H1 (cell line): ENCODE results near the gene CELF2. TPM values are rescaled to one million over a fixed set of nuclear protein-coding genes. Genes with fewer than 3 reads are reported as not detected.

Source experiments
- CTCF ChIA-PET: fragments of 300-600 bp; sonication (Branson Sonifier 250); formaldehyde crosslinking; loops from one replicate; lab custom pipeline; 2021; ENCODE audit not compliant: partially characterized antibody; lab: Charles Lee
- POLR2A ChIA-PET: fragments of 300-600 bp; sonication (Branson Sonifier 250); formaldehyde crosslinking; loops from one replicate; lab custom pipeline; 2021; ENCODE audit warnings: inconsistent platforms; ENCODE audit not compliant: partially characterized antibody; lab: Charles Lee
- DNase-seq, 2 experiments: peaks; one replicate each; pipeline versions ENCODE4 v3.0.0 to v3.0.0-alpha.2; 2010 to 2022; ENCODE audit warnings: low spot score in 2 of 2, low read depth in 1 of 2, mixed read lengths in 1 of 2
- FAIRE-seq: peaks from 2 replicates; lab custom pipeline; 2011; peaks lifted over from hg19 to GRCh38; lab: Jason Lieb, UNC
- H2AFZ ChIP-seq: 2 replicates; pipeline ENCODE4 v1.8.1; 2012; ENCODE audit warnings: low read length, inconsistent platforms
- H2AK5ac ChIP-seq: 2 replicates; pipeline ENCODE4 v1.6.1; 2013; ENCODE audit warnings: low read depth, low read length
- H2BK120ac ChIP-seq: replicated peaks from 2 replicates; pipeline ENCODE3; 2013; ENCODE audit warnings: low read depth, low read length, inconsistent platforms
- H2BK12ac ChIP-seq: 2 replicates; pipeline ENCODE4 v1.6.1; 2013; ENCODE audit warnings: low read depth, low read length
- H2BK15ac ChIP-seq: 2 replicates; pipeline ENCODE4 v1.6.1; 2013; ENCODE audit warnings: low read length
- H2BK20ac ChIP-seq: 2 replicates; pipeline ENCODE4 v1.6.1; 2013; ENCODE audit warnings: low read length
- H2BK5ac ChIP-seq: 2 replicates; pipeline ENCODE4 v1.6.1; 2013; ENCODE audit warnings: low read depth, low read length
- H3K14ac ChIP-seq: 2 replicates; pipeline ENCODE4 v1.6.1; 2013; ENCODE audit warnings: inconsistent platforms; ENCODE audit not compliant: insufficient read length
- H3K18ac ChIP-seq: 2 replicates; pipeline ENCODE4 v1.6.1; 2013; ENCODE audit warnings: low read length; ENCODE audit errors: extremely low read depth
- H3K23ac ChIP-seq: 2 replicates; pipeline ENCODE4 v1.6.1; 2013; ENCODE audit warnings: inconsistent platforms; ENCODE audit not compliant: insufficient read length
- H3K23me2 ChIP-seq: 2 replicates; pipeline ENCODE4 v1.6.1; 2013; ENCODE audit warnings: low read depth, low read length
- H3K27ac ChIP-seq: 2 replicates; pipeline ENCODE4 v1.6.1; 2011; ENCODE audit warnings: low read depth, low read length, inconsistent platforms
- H3K27me3 ChIP-seq, 4 experiments: replicated peaks in 1 of 4; 1 replicate in 1 of 4; 2 replicates in 3 of 4; pipeline versions ENCODE4 v1.6.1 to v1.8.1; 2011 to 2013; ENCODE audit warnings: low read length in 3 of 4, mild to moderate bottlenecking in 3 of 4, inconsistent platforms in 2 of 4, mixed read lengths in 2 of 4, moderate library complexity in 1 of 4; ENCODE audit not compliant: control insufficient read depth in 3 of 4, insufficient read depth in 3 of 4; ENCODE audit errors: extremely low read depth in 1 of 4
- H3K36me3 ChIP-seq, 4 experiments: 2 replicates each; pipeline versions ENCODE4 v1.6.1 to v1.8.1; 2011 to 2013; ENCODE audit warnings: mild to moderate bottlenecking in 4 of 4, low read length in 3 of 4, moderate library complexity in 2 of 4, control low read depth in 1 of 4, inconsistent platforms in 1 of 4; ENCODE audit not compliant: insufficient read depth in 4 of 4, control insufficient read depth in 2 of 4
- H3K4ac ChIP-seq: replicated peaks from 2 replicates; pipeline ENCODE3; 2013; ENCODE audit warnings: low read length, low read depth, mixed read lengths, inconsistent platforms; ENCODE audit not compliant: insufficient read length
- H3K4me1 ChIP-seq, 4 experiments: replicated peaks in 1 of 4; 1 replicate in 1 of 4; 2 replicates in 3 of 4; pipeline versions ENCODE4 v1.6.1 to v1.8.1; 2011 to 2013; ENCODE audit warnings: low read length in 3 of 4, inconsistent platforms in 2 of 4, mixed read lengths in 1 of 4; ENCODE audit not compliant: insufficient read depth in 4 of 4, control insufficient read depth in 3 of 4
- H3K4me2 ChIP-seq, 2 experiments: 2 replicates each; pipeline versions ENCODE4 v1.6.1 to v1.8.1; 2011 to 2013; ENCODE audit warnings: low read depth in 2 of 2, low read length in 2 of 2, control low read depth in 1 of 2, inconsistent platforms in 1 of 2, mild to moderate bottlenecking in 1 of 2; ENCODE audit not compliant: insufficient read depth in 1 of 2
- H3K4me3 ChIP-seq, 4 experiments: fragments of 200-600, 300-600 bp in 1 of 4; sonication (generic), shearing (Covaris generic), sonication (Bioruptor Twin) in 1 of 4; 2 replicates each; pipeline versions ENCODE4 v1.5.1 to v1.8.1; 2011 to 2016; ENCODE audit warnings: low read length in 4 of 4, low read depth in 3 of 4, control low read depth in 2 of 4, inconsistent platforms in 2 of 4, mild to moderate bottlenecking in 2 of 4, mixed read lengths in 1 of 4, moderate library complexity in 1 of 4; ENCODE audit not compliant: insufficient read depth in 2 of 4; ENCODE audit errors: extremely low read depth in 1 of 4
- H3K56ac ChIP-seq: replicated peaks from 2 replicates; pipeline ENCODE3; 2013; ENCODE audit warnings: low read depth, mild to moderate bottlenecking, mixed read lengths, low read length, inconsistent platforms; ENCODE audit not compliant: insufficient read length
- H3K79me1 ChIP-seq: 2 replicates; pipeline ENCODE4 v1.6.1; 2013; ENCODE audit warnings: low read depth, low read length, control low read depth
- H3K79me2 ChIP-seq, 2 experiments: 2 replicates each; pipeline versions ENCODE4 v1.6.1 to v1.8.1; 2012 to 2013; ENCODE audit warnings: low read length in 2 of 2, mild to moderate bottlenecking in 2 of 2, inconsistent platforms in 1 of 2; ENCODE audit not compliant: insufficient read depth in 2 of 2, control insufficient read depth in 1 of 2
- H3K9ac ChIP-seq, 4 experiments: replicated peaks in 1 of 4; 1 replicate in 1 of 4; 2 replicates in 3 of 4; pipeline versions ENCODE4 v1.6.1 to v1.8.1; 2011 to 2013; ENCODE audit warnings: low read depth in 3 of 4, low read length in 3 of 4, control low read depth in 2 of 4, mild to moderate bottlenecking in 2 of 4, moderate library complexity in 2 of 4, inconsistent platforms in 1 of 4; ENCODE audit errors: extremely low read depth in 1 of 4
- H3K9me3 ChIP-seq, 2 experiments: 2 replicates each; pipeline versions ENCODE4 v1.6.1 to v1.8.1; 2012 to 2013; ENCODE audit warnings: mild to moderate bottlenecking in 2 of 2, moderate library complexity in 2 of 2, control low read depth in 1 of 2, inconsistent platforms in 1 of 2, low read depth in 1 of 2, low read length in 1 of 2, mixed read lengths in 1 of 2; ENCODE audit not compliant: insufficient read depth in 2 of 2
- H4K20me1 ChIP-seq, 2 experiments: replicated peaks in 1 of 2; 2 replicates each; pipeline versions ENCODE3 to v1.8.1; 2011 to 2013; ENCODE audit warnings: inconsistent platforms in 2 of 2, low read length in 2 of 2, mild to moderate bottlenecking in 1 of 2; ENCODE audit not compliant: insufficient read depth in 2 of 2, control insufficient read depth in 1 of 2
- H4K5ac ChIP-seq: 2 replicates; pipeline ENCODE4 v1.6.1; 2013; ENCODE audit warnings: low read length, low read depth, mixed read lengths, inconsistent platforms; ENCODE audit not compliant: insufficient read length
- H4K8ac ChIP-seq: 2 replicates; pipeline ENCODE4 v1.8.0; 2013; ENCODE audit warnings: mild to moderate bottlenecking, moderate library complexity, low read length, inconsistent platforms; ENCODE audit not compliant: insufficient read depth; ENCODE audit errors: extremely low read depth
- H4K91ac ChIP-seq: replicated peaks from 2 replicates; pipeline ENCODE3; 2013; ENCODE audit warnings: low read length, mixed read lengths, inconsistent platforms; ENCODE audit not compliant: insufficient read length
- CHD2 ChIP-seq: IDR thresholded peaks from 2 replicates; pipeline ENCODE4 v1.6.1; 2012; ENCODE audit warnings: low read length, improper control_type of control experiment
- E2F6 ChIP-seq: IDR thresholded peaks from 2 replicates; pipeline ENCODE4 v1.6.1; 2012; ENCODE audit warnings: inconsistent platforms
- EP300 ChIP-seq, 2 experiments: IDR thresholded peaks; 1 replicate in 1 of 2; 2 replicates in 1 of 2; pipeline ENCODE4 v1.6.1; 2011 to 2012; ENCODE audit warnings: low read depth in 2 of 2, low read length in 2 of 2, mild to moderate bottlenecking in 2 of 2, borderline replicate concordance in 1 of 2, inconsistent platforms in 1 of 2, moderate library complexity in 1 of 2
- GTF2F1 ChIP-seq: IDR thresholded peaks from 2 replicates; pipeline ENCODE4 v1.6.1; 2012; ENCODE audit warnings: low read depth, low read length, improper control_type of control experiment, borderline replicate concordance
- KDM4A ChIP-seq: IDR thresholded peaks from one replicate; pipeline ENCODE4 v1.7.1; 2012; ENCODE audit warnings: low read depth, mild to moderate bottlenecking, moderate library complexity, low read length, inconsistent platforms; ENCODE audit not compliant: severe bottlenecking
- NRF1 ChIP-seq: IDR thresholded peaks from 2 replicates; pipeline ENCODE4 v1.6.1; 2011; ENCODE audit warnings: mild to moderate bottlenecking, low read depth, low read length, improper control_type of control experiment
- POU5F1 ChIP-seq: IDR thresholded peaks from 2 replicates; pipeline ENCODE4 v1.6.1; 2011; ENCODE audit warnings: low read depth, mild to moderate bottlenecking, low read length, moderate library complexity
- TEAD4 ChIP-seq: IDR thresholded peaks from 2 replicates; pipeline ENCODE4 v1.6.1; 2012; ENCODE audit warnings: low read depth, low read length, inconsistent platforms, mixed read lengths
- WGBS, 2 experiments: shearing (Covaris generic) in 1 of 2; methylation state at CpG; one replicate each; pipeline versions ENCODE4 v1.1.6 to v1.1.7; 2013 to 2015; ENCODE audit warnings: low lambda C conversion rate in 2 of 2, mixed read lengths in 2 of 2, inconsistent platforms in 1 of 2, low coverage in 1 of 2, missing lambda C conversion rate in 1 of 2; ENCODE audit not compliant: insufficient replicate concordance in 2 of 2, insufficient coverage in 1 of 2, insufficient read length in 1 of 2; ENCODE audit errors: extremely low coverage in 1 of 2, missing lambda C conversion rate in 1 of 2; 5-methylcytosine and 5-hydroxymethylcytosine counted together
- polyA plus RNA-seq, 7 experiments: library from polyadenylated mRNA; depleted of rRNA in 3 of 7; stranded (reverse) in 5 of 7; unstranded in 2 of 7; fragments of >200 nt in 5 of 7; fragments of 200-250 nt in 2 of 7; gene quantifications; 1 replicate in 5 of 7; 2 replicates in 1 of 7; 4 replicates in 1 of 7; pipeline versions ENCODE4 v1.2.1 to v1.2.3, GENCODE V29; 2011 to 2013; ENCODE audit warnings: missing spikeins in 2 of 7, mixed read lengths in 2 of 7
- total RNA-seq: library from RNA; stranded (reverse); fragmentation: NEBNext Ultra II Directional; extraction: Animal tissue kit (Norgen Biotek cat#: 25700); gene quantifications from 2 replicates; pipeline ENCODE4 v1.2.1, GENCODE V29; 2021

The CELF2 gene
- total and polyA plus RNA-seq, 2 of the 8 experiments (the other 6 are each of a cell fraction or from before 2014, with no cell fraction given): 18.3 to 22.7 TPM

DNA sequence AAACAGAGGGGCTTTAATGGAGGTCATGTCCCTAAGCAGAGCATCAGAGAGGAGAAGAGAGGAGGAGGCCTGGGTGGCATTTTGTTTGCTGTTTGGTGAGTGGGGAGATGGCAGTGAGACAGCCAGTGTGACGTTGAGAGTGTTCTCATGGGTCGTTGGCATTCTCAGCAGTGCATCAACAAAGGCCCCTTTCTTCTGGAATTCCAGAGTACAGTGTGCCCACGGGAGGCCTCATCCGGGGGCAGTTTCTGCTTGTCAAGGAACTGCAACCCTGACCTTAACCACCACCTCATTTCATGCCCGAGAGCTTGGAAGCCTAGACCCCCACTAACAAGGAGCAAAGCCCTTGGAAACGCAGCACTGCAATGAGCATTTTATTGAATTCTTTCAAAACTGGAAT lies 92.9 kb downstream of the CELF2 start:
- POLR2A ChIA-PET: interaction anchor here (0.6 kb wide), 1 partner anchor 9 kb away, joined by 3 read pairs; no protein-coding TSS in a partner anchor
- H4K20me1 ChIP-seq: no peaks in the 10 kb centered on the region
- no peak overlapping the region for H2BK12ac ChIP-seq
- H3K14ac ChIP-seq: no peak overlapping the region
- no peak overlapping the region for H3K9ac ChIP-seq
- no peaks in the 10 kb centered on the region for H3K23me2 ChIP-seq
- no peak overlapping the region for H4K5ac ChIP-seq
- no peak overlapping the region for H2AK5ac ChIP-seq
- H3K18ac ChIP-seq: no peak overlapping the region
- DNase-seq (no peak), FAIRE-seq (no peak)
- no peaks in the 10 kb centered on the region for H3K36me3 ChIP-seq
- H2BK5ac ChIP-seq: no peak overlapping the region
- H3K4ac ChIP-seq: no peak overlapping the region
- CTCF ChIA-PET: interaction anchor here (0.6 to 3.2 kb wide), 6 partner anchors 8 to 435 kb away, joined by 3 to 20 read pairs (median 4); no protein-coding TSS in a partner anchor
- no peak for TF ChIP-seq EP300 (IDR thresholded peaks at IDR 0.05; ENCODE audit: borderline replicate concordance in 1 of 2, low read depth in 2 of 2, low read length in 2 of 2)
- TF ChIP-seq KDM4A: no peak
- TF ChIP-seq NRF1: no peak
- TF ChIP-seq TEAD4: peak; percentile 23; the same call in 1 of the 2 replicates
- TF ChIP-seq E2F6: no peak
- no peak for TF ChIP-seq CHD2
- TF ChIP-seq POU5F1: no peak
- no peak for TF ChIP-seq GTF2F1
- peaks cover 0 to 2% of the 10 kb centered on the region in 2 experiments; a peak in 1 of 4 replicates for H3K79me2 ChIP-seq
- H2BK120ac ChIP-seq: no peak overlapping the region
- H4K91ac ChIP-seq: no peak overlapping the region
- no peak overlapping the region for H2AFZ ChIP-seq
- H4K8ac ChIP-seq: no peak overlapping the region
- H2BK15ac ChIP-seq: no peak overlapping the region
- H3K4me2 ChIP-seq: no peak overlapping the region
- no peak overlapping the region for H2BK20ac ChIP-seq
- H3K27me3 ChIP-seq: no peaks in the 10 kb centered on the region
- no peak overlapping the region for H3K23ac ChIP-seq
- WGBS, 2 experiments: 73% methylated on average over 6 of the region's 6 CpGs; no CpG with 5 or more reads in 1 of the 2 experiments
- H3K4me3 ChIP-seq: no peak overlapping the region
- no peak overlapping the region for H3K56ac ChIP-seq
- no peaks in the 10 kb centered on the region; the same call in none of the 2 replicates for H3K79me1 ChIP-seq
- no peaks in the 10 kb centered on the region for H3K9me3 ChIP-seq
- no peak overlapping the region for H3K27ac ChIP-seq
- H3K4me1 ChIP-seq: peaks cover 0 to 4% (median under 1%) of the 10 kb centered on the region in 4 experiments; a peak in 2 of 7 replicates
